A549 treated with CpdA at 1 μM for 4 hours (cell line): Measurements from ENCODE around the gene BET1L. TPM values are rescaled to one million over a fixed set of nuclear protein-coding genes. Genes with fewer than 3 reads are reported as not detected.

Source experiments
- total RNA-seq: library from RNA; stranded (reverse); fragments of 200-300 nt; extraction: Qiagen RNA extraction; gene quantifications from 5 replicates; pipeline ENCODE4 v1.2.3, GENCODE V29; 2022; ENCODE audit warnings: low read depth

BET1L gene, protein sequence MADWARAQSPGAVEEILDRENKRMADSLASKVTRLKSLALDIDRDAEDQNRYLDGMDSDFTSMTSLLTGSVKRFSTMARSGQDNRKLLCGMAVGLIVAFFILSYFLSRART
- total RNA-seq, result 42.6 to 47.9 TPM (median 47.6 TPM) in 5 replicates

DNA sequence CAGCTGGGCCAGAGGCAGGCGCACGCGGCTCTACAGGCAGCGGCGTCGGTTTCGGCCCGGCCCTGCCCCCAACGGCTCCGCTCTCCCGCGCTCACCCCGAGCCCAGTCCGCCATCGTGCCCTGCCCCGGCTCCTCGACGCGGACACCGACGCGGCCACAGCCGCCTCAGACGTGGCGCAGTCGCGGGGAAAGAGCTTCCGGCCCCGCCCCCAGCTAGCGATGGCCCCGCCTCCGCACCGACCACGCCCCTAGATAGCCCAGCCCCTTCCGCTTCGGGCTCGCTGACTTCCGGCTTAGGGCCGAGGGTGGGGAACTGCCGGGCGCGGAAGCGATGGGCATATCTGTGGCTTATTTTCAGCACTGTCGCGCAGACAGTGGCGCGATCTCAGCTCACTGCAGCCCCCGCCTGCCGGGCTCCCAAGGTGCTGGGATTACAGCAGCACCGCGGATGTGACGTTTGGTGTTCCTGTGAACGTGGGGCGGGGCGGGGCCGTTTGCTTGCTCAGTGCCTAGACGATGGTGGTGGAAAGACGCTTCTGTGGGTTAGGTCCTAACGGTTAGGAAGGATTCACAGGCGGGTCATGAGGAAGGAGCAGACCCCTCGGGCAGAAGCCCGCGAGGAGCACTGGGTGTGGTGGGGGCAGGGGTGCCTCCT lies at the start of gene BET1L, which contains the start of gene RIC8A:
BET1L (minus strand) TSS at position 192 of the 655 bp plus-strand sequence; CDS start at position 114, 78 bp downstream.
RIC8A (plus strand) TSS at position 501 of the 655 bp plus-strand sequence. CDS start 1,147 bp downstream, outside the sequence.

DNA sequence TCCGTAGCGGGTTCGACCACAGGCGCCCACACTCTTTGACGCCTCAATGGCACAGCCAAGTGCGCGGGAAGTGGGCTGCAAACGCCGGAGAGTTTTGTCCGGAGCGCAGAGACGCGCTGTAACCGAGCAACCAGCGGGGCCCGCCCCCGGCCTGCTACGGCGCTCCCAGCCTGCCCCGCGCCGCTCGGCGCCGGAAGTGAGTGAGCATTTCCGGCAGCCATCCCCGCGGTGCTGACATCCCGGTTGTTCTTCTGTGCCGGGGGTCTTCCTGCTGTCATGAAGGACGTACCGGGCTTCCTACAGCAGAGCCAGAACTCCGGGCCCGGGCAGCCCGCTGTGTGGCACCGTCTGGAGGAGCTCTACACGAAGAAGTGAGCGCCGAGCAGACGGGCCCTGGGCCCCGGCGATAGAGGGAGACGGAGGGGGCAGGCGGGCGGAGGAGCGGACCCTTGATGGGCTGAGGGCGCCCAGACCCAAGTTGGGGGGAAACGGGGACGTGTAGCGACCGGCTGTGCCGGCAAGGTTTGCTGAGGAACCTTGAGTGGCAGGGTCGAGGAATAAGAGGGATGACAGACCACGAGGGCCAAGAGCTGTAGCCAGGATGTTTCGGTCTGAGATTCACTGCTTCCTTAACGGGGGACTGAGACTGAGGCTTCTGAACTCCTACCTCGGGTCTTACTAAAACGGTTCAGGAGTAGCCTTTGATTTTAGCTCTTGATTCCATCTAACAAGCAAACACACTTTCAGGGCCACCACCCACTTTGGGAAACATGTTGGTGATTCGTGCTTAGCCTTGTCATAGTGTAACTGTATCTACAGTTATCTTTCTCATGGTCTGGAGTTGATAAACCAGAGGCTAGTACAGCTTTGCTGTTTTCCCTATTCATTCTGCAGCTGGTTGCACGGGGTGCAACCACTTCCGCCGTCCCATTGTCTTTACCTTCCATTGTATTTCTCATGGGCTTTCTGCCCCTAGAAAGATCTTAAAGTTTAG lies 29.9 kb upstream of the BET1L start, which contains the start of gene PSMD13:
PSMD13 (plus strand) TSS at position 203 of the 994 bp plus-strand sequence; CDS start at position 277, 74 bp downstream.

DNA sequence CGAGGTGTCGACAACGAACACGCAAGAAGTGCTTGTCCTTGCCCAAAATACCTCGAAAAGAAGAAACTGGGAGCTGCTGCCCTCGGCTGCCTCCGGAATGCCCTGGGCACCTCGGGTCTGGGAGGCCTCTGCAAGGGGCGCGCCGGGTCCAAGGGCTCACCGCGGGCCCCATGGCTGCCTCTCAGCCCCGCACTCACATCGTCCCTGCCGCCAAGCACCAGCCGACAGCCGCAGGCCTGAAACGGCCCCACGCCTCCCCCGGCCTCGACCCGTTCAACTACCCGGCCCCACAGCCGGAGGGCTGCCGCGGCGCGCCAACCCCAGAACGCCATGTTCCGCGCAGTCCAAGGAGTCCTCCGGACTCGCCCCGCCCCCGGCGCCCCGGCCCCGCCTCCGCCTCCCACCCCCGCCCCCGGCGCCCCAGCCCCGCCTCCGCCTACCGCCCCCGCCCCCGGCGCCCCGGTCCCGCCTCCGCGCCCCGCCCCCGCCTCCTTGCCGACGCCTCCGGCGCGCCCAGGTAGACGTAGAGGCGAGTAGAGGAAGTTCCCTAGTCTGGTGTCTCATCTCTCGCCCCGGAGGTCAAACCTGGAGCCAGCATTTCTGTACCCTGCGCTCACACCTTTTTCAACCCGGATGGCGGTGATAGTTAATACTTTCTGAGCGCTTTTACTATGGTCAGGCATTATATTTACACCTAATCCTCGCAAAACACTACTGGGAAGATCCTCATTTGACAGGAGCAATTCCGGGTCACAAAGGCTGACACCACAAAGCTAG lies 29.0 kb upstream of the BET1L start, which contains the start of gene SIRT3:
SIRT3 (minus strand) TSS at position 346 of the 777 bp plus-strand sequence; CDS start at position 332, 14 bp downstream.

DNA sequence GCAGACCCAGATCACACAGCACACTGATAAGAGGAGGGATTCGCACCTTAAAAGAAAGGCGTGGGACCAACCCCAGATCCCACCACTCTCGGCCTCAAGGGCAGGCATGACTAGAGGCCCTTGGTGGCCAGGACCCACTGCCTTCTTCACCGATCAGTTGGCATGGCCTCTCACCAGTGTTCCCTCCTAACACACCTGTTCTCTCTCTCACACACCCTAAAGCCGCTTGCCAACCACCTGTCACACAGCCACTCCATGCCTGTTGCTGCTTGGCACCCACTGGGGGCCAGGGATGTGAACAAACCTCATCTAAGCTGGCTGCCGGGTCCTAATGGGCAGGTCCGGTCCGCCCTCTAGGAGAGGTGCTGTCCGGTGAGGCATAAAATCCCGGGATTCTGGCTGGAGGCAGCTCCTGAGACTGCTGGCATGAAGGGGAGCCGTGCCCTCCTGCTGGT lies 14.5 kb downstream of the BET1L start, which contains the start of gene SCGB1C1:
SCGB1C1 (plus strand) TSS at position 405 of the 455 bp plus-strand sequence; CDS start at position 427, 22 bp downstream.

Other genes starting within 250 kb of the BET1L start
- not detected in 5 replicates for gene SCGB1C1, start 14.3 kb downstream of the BET1L start, total RNA-seq
- gene RIC8A, start 309 bp upstream of the BET1L start, total RNA-seq, result 100 to 124 TPM (median 116 TPM) in 5 replicates
- 17.0 to 20.0 TPM (median 19.5 TPM) in 5 replicates for gene SIRT3, start 28.9 kb upstream of the BET1L start, total RNA-seq
- 163 to 204 TPM (median 177 TPM) in 5 replicates for gene PSMD13, start 29.6 kb upstream of the BET1L start, total RNA-seq
- not detected in 5 replicates for gene NLRP6, start 71.0 kb upstream of the BET1L start, total RNA-seq
- gene PGGHG, start 81.7 kb upstream of the BET1L start, total RNA-seq, result 8.3 to 14.0 TPM (median 9.9 TPM) in 5 replicates
- gene IFITM5, start 92.1 kb upstream of the BET1L start, total RNA-seq, result 0.08 TPM in 1 of 5 replicates, not detected in the others
- 55.4 to 67.4 TPM (median 60.2 TPM) in 5 replicates for gene IFITM2, start 100.4 kb upstream of the BET1L start, total RNA-seq
- 0.24 to 0.82 TPM (median 0.49 TPM) in 4 of 5 replicates, not detected in the other for gene IFITM1, start 106.6 kb upstream of the BET1L start, total RNA-seq
- gene IFITM3, start 113.5 kb upstream of the BET1L start, total RNA-seq, result 20.3 to 33.4 TPM (median 29.1 TPM) in 5 replicates
- gene B4GALNT4, start 162.1 kb upstream of the BET1L start, total RNA-seq, result 9.3 to 23.3 TPM (median 15.1 TPM) in 5 replicates
- gene PKP3, start 186.8 kb upstream of the BET1L start, total RNA-seq, result 31.0 to 40.9 TPM (median 35.4 TPM) in 5 replicates
- 58.8 to 99.8 TPM (median 88.2 TPM) in 5 replicates for gene SIGIRR, start 207.6 kb upstream of the BET1L start, total RNA-seq
- 0.51 to 1.2 TPM (median 0.77 TPM) in 5 replicates for gene ANO9, start 234.6 kb upstream of the BET1L start, total RNA-seq
- gene PTDSS2, start 242.9 kb upstream of the BET1L start, total RNA-seq, result 35.2 to 48.4 TPM (median 45.1 TPM) in 5 replicates